OCI-LY3 (cell line): ENCODE data around the gene LPIN2.

ENCODE experiments used
- CTCF ChIP-seq: fragments of 200-600, 300-600 bp; sonication (generic); IDR thresholded peaks from 2 replicates; pipeline ENCODE4 v1.5.1; 2014; ENCODE audit warnings: antibody characterized with exemption, low read length, low read depth
- EZH2phosphoT487 ChIP-seq: fragments of 200-600 bp; shearing (Covaris generic); IDR thresholded peaks from 2 replicates; pipeline ENCODE4 v1.6.1; 2018; ENCODE audit warnings: antibody characterized with exemption, mixed run types, low read depth

DNA sequence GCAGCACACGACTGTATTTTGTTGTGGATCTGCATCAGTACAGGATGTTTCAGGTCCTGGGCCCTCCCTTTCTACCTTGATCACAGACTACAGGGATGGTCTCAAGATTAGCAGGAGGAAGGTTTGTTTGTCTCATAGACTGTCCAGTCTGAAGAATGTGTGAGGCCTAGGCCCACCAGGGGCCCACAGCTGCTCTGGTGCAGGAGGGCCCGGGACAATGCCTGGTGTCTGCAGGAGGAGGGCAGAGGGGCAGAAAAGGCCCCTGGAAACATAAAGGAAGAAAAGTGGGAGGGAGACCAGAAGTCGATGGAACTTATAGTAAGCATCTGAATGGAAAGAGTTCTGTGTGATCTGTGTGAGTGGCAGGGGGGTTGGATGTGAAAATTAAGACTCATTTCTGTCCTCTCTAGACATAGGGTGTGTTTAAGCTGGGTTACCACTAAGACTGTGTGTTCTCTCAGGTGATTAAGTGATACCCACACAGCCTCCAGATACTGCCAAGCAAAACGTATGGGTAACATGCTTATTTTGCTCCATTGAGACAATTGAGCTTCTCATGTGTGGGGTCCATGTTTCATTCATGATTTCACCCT, 33.4 kb upstream of the LPIN2 start:
- TF ChIP-seq CTCF = no peak
- no peak for TF ChIP-seq EZH2phosphoT487
